Activated CD4-positive, alpha-beta T cell treated with anti-CD3 and anti-CD28 coated beads, Interleukin-2, amount 10 ng/mL, durations not matched to agents 7 days and 5 days (primary cell): ENCODE measurements around the gene FRYL. TPM values are rescaled to one million over a fixed set of nuclear protein-coding genes. Genes with fewer than 3 reads are reported as not detected.

Source experiments
- CTCF ChIA-PET: fragments of 350-600 bp; sonication (Branson Sonifier 250); formaldehyde crosslinking; loops from one replicate; lab custom pipeline; 2021; ENCODE audit warnings: antibody characterized with exemption; lab: Charles Lee
- POLR2A ChIA-PET: fragments of 350-600 bp; sonication (Branson Sonifier 250); formaldehyde crosslinking; loops from one replicate; lab custom pipeline; 2021; ENCODE audit warnings: antibody characterized with exemption; lab: Charles Lee
- DNase-seq: peaks from one replicate; pipeline ENCODE4 v3.0.0-alpha.2; 2020
- H3K27ac Mint-ChIP-seq: one replicate; pipeline ENCODE4 v1.8.0; 2021; ENCODE audit warnings: mild to moderate bottlenecking, moderate library complexity, mixed read lengths
- H3K27me3 Mint-ChIP-seq: one replicate; pipeline ENCODE4 v1.8.0; 2021; ENCODE audit warnings: mixed read lengths
- H3K36me3 Mint-ChIP-seq: one replicate; pipeline ENCODE4 v1.8.0; 2021; ENCODE audit warnings: low read depth, mixed read lengths
- H3K4me1 Mint-ChIP-seq: one replicate; pipeline ENCODE4 v1.8.0; 2021; ENCODE audit warnings: mixed read lengths
- H3K4me3 Mint-ChIP-seq: one replicate; pipeline ENCODE4 v1.8.0; 2021; ENCODE audit warnings: mild to moderate bottlenecking, moderate library complexity, mixed read lengths
- H3K9me3 Mint-ChIP-seq: one replicate; pipeline ENCODE4 v1.8.0; 2021; ENCODE audit warnings: mixed read lengths
- total RNA-seq, 2 experiments: library from RNA; stranded (reverse); gene quantifications; one replicate each; pipeline ENCODE4 v1.2.3, GENCODE V29; 2021

FRYL gene
- total RNA-seq, 2 experiments from 2014 or later: 96.8 to 102 TPM

GRCh38 chr4:48558026-48558425 is 222.1 kb downstream of the FRYL start:
- H3K27ac Mint-ChIP-seq: no peak overlapping the region
- no peaks in the 10 kb centered on the region for H3K27me3 Mint-ChIP-seq
- peaks cover 62% of the 10 kb centered on the region for H3K36me3 Mint-ChIP-seq
- ChIA-PET CTCF (interaction anchor here (0.8 to 1.3 kb wide), 2 partner anchors 16 to 384 kb away, joined by 3 read pairs; no protein-coding TSS in a partner anchor), POLR2A (no interaction called here)
- no peak for DNase-seq
- no peak overlapping the region for H3K4me3 Mint-ChIP-seq
- peaks cover 4% of the 10 kb centered on the region for H3K9me3 Mint-ChIP-seq
- peaks cover 7% of the 10 kb centered on the region for H3K4me1 Mint-ChIP-seq

- no peak for DNase-seq
- no peak overlapping the region for H3K4me3 Mint-ChIP-seq
- ChIA-PET POLR2A (no interaction called here), CTCF (interaction anchor here (0.6 to 1.3 kb wide), 3 partner anchors 16 to 385 kb away, joined by 3 to 5 read pairs (median 3); no protein-coding TSS in a partner anchor)
- no peaks in the 10 kb centered on the region for H3K27me3 Mint-ChIP-seq
- H3K36me3 Mint-ChIP-seq: peaks cover 63% of the 10 kb centered on the region
- H3K27ac Mint-ChIP-seq: no peak overlapping the region
- peaks cover 4% of the 10 kb centered on the region for H3K9me3 Mint-ChIP-seq
- peaks cover 7% of the 10 kb centered on the region for H3K4me1 Mint-ChIP-seq
Observed at GRCh38 chr4:48557478-48557877, 222.6 kb downstream of the FRYL start.

GRCh38 chr4:48556268-48556667 is 223.8 kb downstream of the FRYL start:
- Mint-ChIP-seq H3K36me3 (peaks cover 57% of the 10 kb centered on the region), H3K27me3 (no peaks in the 10 kb centered on the region), H3K4me1 (peaks cover 7% of the 10 kb centered on the region), H3K4me3 (no peak overlapping the region), H3K9me3 (peaks cover 4% of the 10 kb centered on the region), H3K27ac (no peak overlapping the region)
- ChIA-PET CTCF (interaction anchor here (1.0 kb wide), 1 partner anchor 36 kb away, joined by 3 read pairs; no protein-coding TSS in a partner anchor), POLR2A (no interaction called here)
- DNase-seq: no peak

- CTCF ChIA-PET: no interaction called here
- H3K4me1 Mint-ChIP-seq: peaks cover 3% of the 10 kb centered on the region
- peaks cover 55% of the 10 kb centered on the region for H3K36me3 Mint-ChIP-seq
- no peak overlapping the region for H3K4me3 Mint-ChIP-seq
- H3K27ac Mint-ChIP-seq: no peak overlapping the region
- POLR2A ChIA-PET: no interaction called here
- H3K27me3 Mint-ChIP-seq: no peaks in the 10 kb centered on the region
- DNase-seq: no peak
- H3K9me3 Mint-ChIP-seq: peaks cover 4% of the 10 kb centered on the region
Observed at GRCh38 chr4:48554606-48555005, 225.5 kb downstream of the FRYL start.

GRCh38 chr4:48553720-48554119 is 226.4 kb downstream of the FRYL start:
- POLR2A ChIA-PET: no interaction called here
- no peak for DNase-seq
- peaks cover 2% of the 10 kb centered on the region for H3K9me3 Mint-ChIP-seq
- CTCF ChIA-PET: no interaction called here
- H3K27ac Mint-ChIP-seq: no peak overlapping the region
- no peaks in the 10 kb centered on the region for H3K27me3 Mint-ChIP-seq
- no peak overlapping the region for H3K4me3 Mint-ChIP-seq
- H3K4me1 Mint-ChIP-seq: no peaks in the 10 kb centered on the region
- peaks cover 52% of the 10 kb centered on the region for H3K36me3 Mint-ChIP-seq

GRCh38 chr4:48546336-48546735 is 233.7 kb downstream of the FRYL start:
- H3K9me3 Mint-ChIP-seq: no peaks in the 10 kb centered on the region
- H3K36me3 Mint-ChIP-seq: peaks cover 64% of the 10 kb centered on the region
- ChIA-PET CTCF (interaction anchor here (0.6 to 1.0 kb wide), 2 partner anchors 25 to 244 kb away, joined by 3 read pairs; no protein-coding TSS in a partner anchor), POLR2A (no interaction called here)
- no peak overlapping the region for H3K4me3 Mint-ChIP-seq
- DNase-seq: peak; percentile 58
- no peaks in the 10 kb centered on the region for H3K4me1 Mint-ChIP-seq
- no peak overlapping the region for H3K27ac Mint-ChIP-seq
- H3K27me3 Mint-ChIP-seq: no peaks in the 10 kb centered on the region

GRCh38 chr4:48543796-48544195 is 236.3 kb downstream of the FRYL start:
- no peaks in the 10 kb centered on the region for H3K27me3 Mint-ChIP-seq
- H3K27ac Mint-ChIP-seq: no peak overlapping the region
- H3K4me3 Mint-ChIP-seq: no peak overlapping the region
- no peaks in the 10 kb centered on the region for H3K9me3 Mint-ChIP-seq
- ChIA-PET CTCF (interaction anchor here (0.6 to 0.7 kb wide), 3 partner anchors 19 to 401 kb away, joined by 3 to 6 read pairs (median 3); no protein-coding TSS in a partner anchor), POLR2A (no interaction called here)
- no peaks in the 10 kb centered on the region for H3K4me1 Mint-ChIP-seq
- DNase-seq: no peak
- H3K36me3 Mint-ChIP-seq: peaks cover 57% of the 10 kb centered on the region

- Mint-ChIP-seq H3K27ac (no peak overlapping the region), H3K4me3 (no peak overlapping the region), H3K36me3 (peaks cover 51% of the 10 kb centered on the region), H3K4me1 (no peaks in the 10 kb centered on the region), H3K9me3 (no peaks in the 10 kb centered on the region), H3K27me3 (no peaks in the 10 kb centered on the region)
- CTCF ChIA-PET: interaction anchor here (0.6 kb wide), 1 partner anchor 402 kb away, joined by 6 read pairs; no protein-coding TSS in a partner anchor
- POLR2A ChIA-PET: no interaction called here
- DNase-seq: no peak
Observed at GRCh38 chr4:48542888-48543287, 237.2 kb downstream of the FRYL start.

GRCh38 chr4:48539597-48539996 is 240.5 kb downstream of the FRYL start:
- DNase-seq: no peak
- ChIA-PET CTCF (no interaction called here), POLR2A (no interaction called here)
- Mint-ChIP-seq H3K27ac (no peak overlapping the region), H3K27me3 (no peaks in the 10 kb centered on the region), H3K4me3 (no peak overlapping the region), H3K36me3 (peaks cover 40% of the 10 kb centered on the region), H3K9me3 (no peaks in the 10 kb centered on the region), H3K4me1 (no peaks in the 10 kb centered on the region)

- H3K9me3 Mint-ChIP-seq: no peaks in the 10 kb centered on the region
- H3K27me3 Mint-ChIP-seq: no peaks in the 10 kb centered on the region
- DNase-seq: no peak
- H3K4me1 Mint-ChIP-seq: no peaks in the 10 kb centered on the region
- peaks cover 39% of the 10 kb centered on the region for H3K36me3 Mint-ChIP-seq
- H3K4me3 Mint-ChIP-seq: no peak overlapping the region
- CTCF ChIA-PET: no interaction called here
- H3K27ac Mint-ChIP-seq: no peak overlapping the region
- POLR2A ChIA-PET: no interaction called here
Observed at GRCh38 chr4:48538358-48538757, 241.7 kb downstream of the FRYL start.

- POLR2A ChIA-PET: no interaction called here
- H3K4me3 Mint-ChIP-seq: no peak overlapping the region
- no peak for DNase-seq
- no peaks in the 10 kb centered on the region for H3K27me3 Mint-ChIP-seq
- peaks cover 65% of the 10 kb centered on the region for H3K36me3 Mint-ChIP-seq
- H3K9me3 Mint-ChIP-seq: no peaks in the 10 kb centered on the region
- CTCF ChIA-PET: interaction anchor here (0.9 to 1.7 kb wide), 3 partner anchors 8 to 44 kb away, joined by 3 to 5 read pairs (median 3); no protein-coding TSS in a partner anchor
- H3K27ac Mint-ChIP-seq: no peak overlapping the region
- H3K4me1 Mint-ChIP-seq: no peaks in the 10 kb centered on the region
Observed at GRCh38 chr4:48526406-48526805, 253.7 kb downstream of the FRYL start.

- Mint-ChIP-seq H3K27me3 (no peaks in the 10 kb centered on the region), H3K4me3 (no peak overlapping the region), H3K27ac (no peak overlapping the region), H3K9me3 (no peaks in the 10 kb centered on the region), H3K36me3 (peaks cover 51% of the 10 kb centered on the region), H3K4me1 (no peaks in the 10 kb centered on the region)
- ChIA-PET CTCF (no interaction called here), POLR2A (no interaction called here)
- no peak for DNase-seq
Observed at GRCh38 chr4:48518143-48518542, 261.9 kb downstream of the FRYL start.

GRCh38 chr4:48509543-48509942 is 270.5 kb downstream of the FRYL start:
- no peak overlapping the region for H3K27ac Mint-ChIP-seq
- H3K4me3 Mint-ChIP-seq: no peak overlapping the region
- POLR2A ChIA-PET: no interaction called here
- no peak for DNase-seq
- H3K4me1 Mint-ChIP-seq: peaks cover 1% of the 10 kb centered on the region
- H3K9me3 Mint-ChIP-seq: no peaks in the 10 kb centered on the region
- no peaks in the 10 kb centered on the region for H3K27me3 Mint-ChIP-seq
- peaks cover 50% of the 10 kb centered on the region for H3K36me3 Mint-ChIP-seq
- CTCF ChIA-PET: interaction anchor here (1.0 to 1.5 kb wide), 3 partner anchors 11 to 16 kb away, joined by 3 to 5 read pairs (median 4); no protein-coding TSS in a partner anchor

- no peak for DNase-seq
- H3K36me3 Mint-ChIP-seq: peaks cover 40% of the 10 kb centered on the region
- POLR2A ChIA-PET: no interaction called here
- no peaks in the 10 kb centered on the region for H3K27me3 Mint-ChIP-seq
- H3K27ac Mint-ChIP-seq: no peak overlapping the region
- H3K9me3 Mint-ChIP-seq: no peaks in the 10 kb centered on the region
- peaks cover 5% of the 10 kb centered on the region for H3K4me1 Mint-ChIP-seq
- H3K4me3 Mint-ChIP-seq: no peak overlapping the region
- CTCF ChIA-PET: no interaction called here
Observed at GRCh38 chr4:48506716-48507115, 273.4 kb downstream of the FRYL start.
